NCI-H1930 (cell line): ENCODE results near the gene GSX1.

Source experiments
- DNase-seq, 2 experiments: peaks; one replicate each; lab custom pipeline; 2025; lab: John Stamatoyannopoulos, UW

Gene GSX1

GRCh38 chr13:27834095-27834494 lies 41.8 kb downstream of the GSX1 start:
- no peak for DNase-seq

GRCh38 chr13:27835799-27836198 lies 43.5 kb downstream of the GSX1 start:
- DNase-seq: no peak

GRCh38 chr13:27839809-27840467 lies 47.7 kb downstream of the GSX1 start:
- no peak for DNase-seq

GRCh38 chr13:27842571-27842970 lies 50.3 kb downstream of the GSX1 start:
- no peak for DNase-seq
